Bronchial epithelial cell (primary cell): ENCODE data around the gene ELF2. TPM values are rescaled to one million over a fixed set of nuclear protein-coding genes. Genes with fewer than 3 reads are reported as not detected.

ENCODE experiments used
- DNase-seq: peaks from one replicate; pipeline ENCODE4 v3.0.0-alpha.2; 2010; ENCODE audit warnings: low read depth
- FAIRE-seq: peaks from 2 replicates; lab custom pipeline; 2011; peaks lifted over from hg19 to GRCh38; lab: Jason Lieb, UNC
- H3K27me3 ChIP-seq: 2 replicates; pipeline ENCODE4 v1.5.1; 2011; ENCODE audit warnings: low read length; ENCODE audit not compliant: control insufficient read depth, insufficient read depth
- H3K36me3 ChIP-seq: 2 replicates; pipeline ENCODE4 v1.5.1; 2011; ENCODE audit warnings: low read length; ENCODE audit not compliant: control insufficient read depth, insufficient read depth
- H3K4me3 ChIP-seq: 2 replicates; pipeline ENCODE4 v1.5.1; 2011; ENCODE audit warnings: mild to moderate bottlenecking, low read depth, low read length, control low read depth
- total RNA-seq: library from RNA; depleted of rRNA; stranded (reverse); fragments of >200 nt; gene quantifications from 2 replicates; pipeline ENCODE4 v1.2.1, GENCODE V29; 2014
- TF ChIP-seq, protein P1 (sequence below): IDR thresholded peaks from 2 replicates; pipeline ENCODE4 v1.5.1; 2011; ENCODE audit warnings: mild to moderate bottlenecking, moderate library complexity, low read length, control low read depth, inconsistent platforms; ENCODE audit not compliant: insufficient read depth, severe bottlenecking

The ELF2 gene
- total RNA-seq, 1 donor from 2014 or later: 29.2 TPM

DNA sequence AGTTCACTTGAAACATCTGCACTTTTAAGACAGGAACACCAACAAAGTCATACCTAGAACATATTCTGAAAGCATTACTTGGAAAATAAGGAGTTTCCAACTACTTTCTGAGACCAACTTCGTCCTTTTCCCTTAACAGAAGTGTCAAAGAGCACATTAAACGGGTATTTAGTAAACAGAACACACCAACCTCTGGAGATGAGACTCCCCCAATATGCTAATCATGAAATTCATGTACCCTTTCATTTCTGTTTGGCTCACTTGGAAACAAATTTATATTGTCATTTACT lies 92.3 kb downstream of the ELF2 start:
- Histone ChIP-seq H3K36me3 (no peaks in the 10 kb centered on the region), H3K27me3 (no peaks in the 10 kb centered on the region), H3K4me3 (peak overlapping the region; percentile 91)
- TF ChIP-seq, protein P1, sequence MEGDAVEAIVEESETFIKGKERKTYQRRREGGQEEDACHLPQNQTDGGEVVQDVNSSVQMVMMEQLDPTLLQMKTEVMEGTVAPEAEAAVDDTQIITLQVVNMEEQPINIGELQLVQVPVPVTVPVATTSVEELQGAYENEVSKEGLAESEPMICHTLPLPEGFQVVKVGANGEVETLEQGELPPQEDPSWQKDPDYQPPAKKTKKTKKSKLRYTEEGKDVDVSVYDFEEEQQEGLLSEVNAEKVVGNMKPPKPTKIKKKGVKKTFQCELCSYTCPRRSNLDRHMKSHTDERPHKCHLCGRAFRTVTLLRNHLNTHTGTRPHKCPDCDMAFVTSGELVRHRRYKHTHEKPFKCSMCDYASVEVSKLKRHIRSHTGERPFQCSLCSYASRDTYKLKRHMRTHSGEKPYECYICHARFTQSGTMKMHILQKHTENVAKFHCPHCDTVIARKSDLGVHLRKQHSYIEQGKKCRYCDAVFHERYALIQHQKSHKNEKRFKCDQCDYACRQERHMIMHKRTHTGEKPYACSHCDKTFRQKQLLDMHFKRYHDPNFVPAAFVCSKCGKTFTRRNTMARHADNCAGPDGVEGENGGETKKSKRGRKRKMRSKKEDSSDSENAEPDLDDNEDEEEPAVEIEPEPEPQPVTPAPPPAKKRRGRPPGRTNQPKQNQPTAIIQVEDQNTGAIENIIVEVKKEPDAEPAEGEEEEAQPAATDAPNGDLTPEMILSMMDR: no peak
- no peak for FAIRE-seq
- DNase-seq: no peak

DNA sequence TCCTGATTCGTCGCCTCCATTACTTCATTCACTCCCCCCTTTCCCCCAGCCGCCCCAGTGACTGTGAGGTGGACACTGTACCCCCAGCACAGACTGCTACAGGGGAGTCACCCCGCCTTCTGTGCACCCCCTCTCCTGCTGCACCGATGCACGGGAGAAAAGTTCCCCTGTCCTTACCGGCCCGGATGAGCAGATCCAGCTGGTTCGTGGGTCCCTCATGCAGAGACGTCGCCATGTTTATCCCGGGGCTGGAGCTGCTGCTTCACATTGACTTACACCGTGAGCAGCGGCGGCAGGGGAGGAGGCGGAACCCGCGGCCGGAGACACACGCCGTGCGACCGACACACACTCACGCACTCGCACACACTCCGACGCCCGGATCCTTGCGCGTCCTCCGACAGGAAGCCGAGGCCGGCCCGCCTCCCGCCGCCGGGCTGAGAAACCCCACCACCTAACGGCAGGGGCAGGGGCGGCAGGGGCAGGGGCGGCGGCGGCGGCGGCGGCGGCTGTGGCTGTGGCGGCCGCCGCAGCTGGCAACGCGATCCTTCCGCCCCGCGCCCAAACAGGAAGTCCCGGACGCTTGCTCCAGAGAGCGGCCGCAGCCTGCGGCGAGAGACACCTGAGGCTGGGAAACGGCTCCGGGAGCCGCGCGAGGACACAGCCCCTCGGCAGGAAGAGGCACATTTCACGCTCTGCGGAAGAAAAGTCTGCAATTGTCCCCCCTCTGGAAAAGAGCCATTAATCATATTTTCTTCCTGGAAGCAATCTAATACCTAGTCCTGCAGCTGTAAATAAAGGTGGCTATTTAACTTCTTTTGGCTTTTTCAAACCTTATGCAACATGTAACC lies 92.8 kb downstream of the ELF2 start:
- DNase-seq (peak; percentile 69), FAIRE-seq (no peak)
- Histone ChIP-seq H3K27me3 (no peaks in the 10 kb centered on the region), H3K36me3 (no peaks in the 10 kb centered on the region), H3K4me3 (peak overlapping the region; percentile 91)
- TF ChIP-seq, protein P1: no peak

DNA sequence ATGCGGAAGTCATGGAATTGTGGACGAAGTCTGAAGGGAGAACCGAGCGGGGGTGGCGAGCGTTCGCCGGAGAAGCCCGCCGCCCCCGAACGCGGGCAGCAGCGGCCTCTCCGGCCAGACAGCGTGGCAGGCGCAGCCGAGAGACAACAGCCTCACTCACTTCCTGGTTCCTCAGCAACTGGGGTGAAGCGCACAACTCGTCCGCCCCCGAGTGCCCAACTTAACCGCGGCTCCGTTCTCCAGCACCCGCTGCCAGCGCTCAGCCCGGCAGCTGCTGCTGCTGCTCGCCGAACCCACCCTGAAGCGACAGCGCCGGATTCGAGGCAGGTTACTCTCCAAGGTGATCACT lies 93.4 kb downstream of the ELF2 start:
- Histone ChIP-seq H3K27me3 (no peaks in the 10 kb centered on the region), H3K4me3 (peak overlapping the region; percentile 91), H3K36me3 (no peaks in the 10 kb centered on the region)
- no peak for FAIRE-seq
- DNase-seq: peak; percentile 52
- TF ChIP-seq, protein P1: peak; percentile 27

DNA sequence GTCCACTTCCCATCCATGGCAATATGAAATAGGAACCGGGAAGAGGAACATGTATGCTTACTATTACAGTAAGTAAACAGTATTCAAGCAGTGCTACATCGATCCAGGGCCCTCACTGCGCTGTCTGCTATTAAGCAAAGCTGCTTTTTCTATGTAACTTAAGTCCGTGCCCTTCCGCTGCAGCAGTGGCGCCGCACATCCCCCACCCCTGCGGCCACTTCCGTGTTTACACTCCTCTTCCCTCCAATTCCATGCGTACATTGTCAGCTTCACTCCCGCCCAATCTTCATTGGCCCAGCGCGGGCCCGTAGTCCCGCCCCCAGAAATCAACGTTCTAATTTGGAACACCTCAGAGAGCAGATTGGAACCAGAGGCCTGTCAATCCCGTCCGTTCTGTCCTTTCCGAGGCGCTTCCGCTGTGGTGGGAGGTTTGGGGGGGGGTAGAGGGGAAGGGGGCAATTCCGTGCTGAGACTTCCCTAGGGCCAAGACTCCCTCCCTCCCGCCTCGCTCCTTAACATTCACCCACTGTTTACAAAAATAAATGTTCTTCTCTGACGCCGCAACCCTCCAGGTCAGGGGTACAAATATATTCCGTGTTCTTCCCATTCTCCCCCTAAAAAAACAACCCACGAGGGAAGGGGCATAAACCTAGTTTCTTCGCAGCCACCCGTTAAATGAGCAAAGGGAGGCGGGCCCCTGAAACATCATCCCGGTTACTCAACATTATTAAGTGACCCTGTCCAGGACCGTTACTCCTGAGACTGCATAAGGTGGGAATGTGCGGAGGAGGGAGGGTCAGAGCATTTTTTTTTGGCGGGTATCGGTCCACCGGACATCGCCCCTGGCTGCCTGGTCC lies 94.0 kb downstream of the ELF2 start:
- DNase-seq (peak; percentile 95), FAIRE-seq (no peak)
- no peaks in the 10 kb centered on the region for H3K27me3 ChIP-seq
- TF ChIP-seq, protein P1: no peak
- no peaks in the 10 kb centered on the region for H3K36me3 ChIP-seq
- H3K4me3 ChIP-seq: peak overlapping the region; percentile 91

DNA sequence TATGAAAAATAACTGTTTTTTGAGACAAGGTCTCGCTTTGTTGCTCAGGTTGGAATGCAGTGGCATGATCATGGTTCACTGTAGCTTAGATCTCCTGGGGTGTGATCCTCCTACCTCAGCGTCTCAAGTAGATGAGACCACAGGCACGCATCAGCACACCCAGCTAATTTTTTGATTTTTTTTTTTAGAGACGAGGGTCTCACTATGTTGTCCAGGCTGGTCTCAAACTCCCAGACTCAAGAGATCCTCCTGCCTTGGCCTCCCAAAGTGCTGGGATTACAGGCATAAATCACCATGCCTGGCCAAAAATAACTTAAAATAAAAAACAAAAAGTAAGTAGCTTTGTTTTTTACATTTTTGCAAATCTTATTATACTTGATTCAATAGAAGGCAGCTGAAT lies 98.1 kb downstream of the ELF2 start:
- Histone ChIP-seq H3K36me3 (no peaks in the 10 kb centered on the region), H3K4me3 (no peak overlapping the region), H3K27me3 (no peaks in the 10 kb centered on the region)
- FAIRE-seq: no peak
- TF ChIP-seq, protein P1: no peak
- no peak for DNase-seq
